Neural cell (in vitro differentiated cells): ENCODE data around the gene NEK2. TPM values are rescaled to one million over a fixed set of nuclear protein-coding genes. Genes with fewer than 3 reads are reported as not detected.

Experiments
- H2AFZ ChIP-seq: fragments of 200-600, 300-800 bp; sonication (generic), shearing (Covaris generic); 2 replicates; pipeline ENCODE4 v1.6.0; 2014; ENCODE audit warnings: low read depth, mild to moderate bottlenecking, antibody characterized with exemption, low read length, moderate library complexity
- H3F3A ChIP-seq: fragments of 200-600 bp; shearing (Covaris generic); 2 replicates; pipeline ENCODE4 v1.6.1; 2016; ENCODE audit warnings: mild to moderate bottlenecking, moderate library complexity, mixed read lengths, antibody characterized with exemption, low read length; ENCODE audit not compliant: insufficient read depth, poor library complexity, severe bottlenecking
- H3K27ac ChIP-seq: fragments of 200-600, 300-800 bp; sonication (generic), shearing (Covaris generic); 2 replicates; pipeline ENCODE4 v1.5.1; 2014; ENCODE audit warnings: mild to moderate bottlenecking, low read length, moderate library complexity
- H3K27me3 ChIP-seq: fragments of 300-800, 200-600 bp; sonication (generic), shearing (Covaris generic); 2 replicates; pipeline ENCODE4 v1.6.0; 2014; ENCODE audit warnings: mild to moderate bottlenecking, low read depth, low read length, moderate library complexity; ENCODE audit not compliant: insufficient read depth
- H3K36me3 ChIP-seq: fragments of 300-800, 200-600 bp; sonication (generic), shearing (Covaris generic); 2 replicates; pipeline ENCODE4 v1.5.1; 2014; ENCODE audit warnings: mild to moderate bottlenecking, antibody characterized with exemption, low read length, moderate library complexity; ENCODE audit not compliant: insufficient read depth
- H3K4me2 ChIP-seq: fragments of 300-800, 200-600 bp; sonication (generic), shearing (Covaris generic); 2 replicates; pipeline ENCODE4 v1.6.0; 2014; ENCODE audit warnings: mild to moderate bottlenecking, low read length
- H3K4me3 ChIP-seq: fragments of 300-800, 200-600 bp; sonication (generic), shearing (Covaris generic); 2 replicates; pipeline ENCODE4 v1.5.1; 2014; ENCODE audit warnings: mild to moderate bottlenecking, low read length, moderate library complexity
- H3K79me2 ChIP-seq: fragments of 200-600 bp; shearing (Covaris generic); replicated peaks from 2 replicates; pipeline ENCODE4 v1.6.0; 2014; ENCODE audit warnings: mild to moderate bottlenecking, low read length, moderate library complexity; ENCODE audit not compliant: insufficient read depth
- H3K9ac ChIP-seq: fragments of 300-800, 200-600 bp; sonication (generic), shearing (Covaris generic); 2 replicates; pipeline ENCODE4 v1.6.1; 2016; ENCODE audit warnings: mild to moderate bottlenecking, low read length, mixed read lengths
- H3K9me2 ChIP-seq: fragments of 200-600 bp; shearing (Covaris generic); 2 replicates; pipeline ENCODE4 v1.6.1; 2016; ENCODE audit warnings: mild to moderate bottlenecking, low read length, mixed read lengths; ENCODE audit not compliant: insufficient read depth
- H3K9me3 ChIP-seq: fragments of 200-600, 300-800 bp; sonication (generic), shearing (Covaris generic); 2 replicates; pipeline ENCODE4 v1.6.1; 2016; ENCODE audit warnings: mild to moderate bottlenecking, mixed run types, low read length, moderate library complexity, mixed read lengths
- H4K20me1 ChIP-seq: fragments of 200-600 bp; shearing (Covaris generic); 2 replicates; pipeline ENCODE4 v1.6.1; 2016; ENCODE audit warnings: mild to moderate bottlenecking, mixed run types; ENCODE audit not compliant: insufficient read depth
- CTCF ChIP-seq: fragments of 450-650 bp; IDR thresholded peaks from 2 replicates; pipeline ENCODE4 v1.5.1; 2014; ENCODE audit warnings: antibody characterized with exemption, mild to moderate bottlenecking, moderate library complexity; ENCODE audit not compliant: poor library complexity, severe bottlenecking
- EP300 ChIP-seq: fragments of 450-650 bp; conservative IDR thresholded peaks from 2 replicates; pipeline ENCODE4 v1.6.1; 2014; ENCODE audit warnings: antibody characterized with exemption, mild to moderate bottlenecking, moderate library complexity; ENCODE audit not compliant: poor library complexity, severe bottlenecking
- EZH2 ChIP-seq: fragments of 200-600, 300-800 bp; shearing (Covaris generic), sonication (generic); IDR thresholded peaks from 2 replicates; pipeline ENCODE4 v1.6.1; 2014; ENCODE audit warnings: antibody characterized with exemption, low read length, borderline replicate concordance, mild to moderate bottlenecking; ENCODE audit not compliant: insufficient read depth, poor library complexity, severe bottlenecking
- MXI1 ChIP-seq: fragments of 450-650 bp; conservative IDR thresholded peaks from 2 replicates; pipeline ENCODE4 v1.6.1; 2014; ENCODE audit warnings: antibody characterized with exemption, mild to moderate bottlenecking; ENCODE audit not compliant: poor library complexity, severe bottlenecking
- POLR2AphosphoS5 ChIP-seq: IDR thresholded peaks from 2 replicates; pipeline ENCODE4 v1.6.1; 2012
- RAD21 ChIP-seq: fragments of 450-650 bp; conservative IDR thresholded peaks from 2 replicates; pipeline ENCODE4 v1.6.1; 2014; ENCODE audit warnings: antibody characterized with exemption, mild to moderate bottlenecking, moderate library complexity
- REST ChIP-seq: IDR thresholded peaks from 2 replicates; pipeline ENCODE4 v1.6.1; 2012; ENCODE audit warnings: borderline replicate concordance
- SMC3 ChIP-seq: fragments of 450-650 bp; conservative IDR thresholded peaks from 2 replicates; pipeline ENCODE4 v1.6.1; 2014; ENCODE audit warnings: antibody characterized with exemption, mild to moderate bottlenecking, moderate library complexity; ENCODE audit not compliant: poor library complexity
- TAF1 ChIP-seq: IDR thresholded peaks from 2 replicates; pipeline ENCODE4 v1.6.1; 2012; ENCODE audit warnings: low read depth
- polyA plus RNA-seq: library from polyadenylated mRNA; depleted of rRNA; stranded (reverse); fragments of >200 nt; gene quantifications from 2 replicates; pipeline ENCODE4 v1.2.3, GENCODE V29; 2014

Gene NEK2
- polyA plus RNA-seq, 1 donor from 2014 or later, result 0.98 TPM

GRCh38 chr1:211684791-211685190, 9.4 kb upstream of the NEK2 start:
- Histone ChIP-seq H4K20me1 (no peaks in the 10 kb centered on the region), H3K27ac (no peak overlapping the region), H3K79me2 (no peaks in the 10 kb centered on the region), H3K9me2 (no peaks in the 10 kb centered on the region), H3F3A (no peaks in the 10 kb centered on the region), H3K9me3 (no peaks in the 10 kb centered on the region), H3K4me2 (no peak overlapping the region), H3K36me3 (no peaks in the 10 kb centered on the region), H3K4me3 (no peak overlapping the region), H3K27me3 (no peaks in the 10 kb centered on the region), H2AFZ (no peak overlapping the region), H3K9ac (no peak overlapping the region)
- TF ChIP-seq CTCF (no peak), SMC3 (no peak), MXI1 (no peak), POLR2AphosphoS5 (no peak), RAD21 (no peak), TAF1 (no peak), EZH2 (no peak), REST (no peak), EP300 (no peak)

GRCh38 chr1:211684331-211684730, 8.9 kb upstream of the NEK2 start:
- Histone ChIP-seq H3K9ac (no peak overlapping the region), H2AFZ (no peak overlapping the region), H3K36me3 (no peaks in the 10 kb centered on the region), H3K4me2 (no peak overlapping the region), H4K20me1 (no peaks in the 10 kb centered on the region), H3K9me2 (no peaks in the 10 kb centered on the region), H3K27ac (no peak overlapping the region), H3K27me3 (no peaks in the 10 kb centered on the region), H3K79me2 (no peaks in the 10 kb centered on the region), H3K9me3 (no peaks in the 10 kb centered on the region), H3F3A (no peaks in the 10 kb centered on the region), H3K4me3 (no peak overlapping the region)
- no peak for TF ChIP-seq RAD21
- TF ChIP-seq REST, result no peak
- TF ChIP-seq SMC3, result no peak
- TF ChIP-seq EZH2, result no peak
- TF ChIP-seq MXI1, result no peak
- no peak for TF ChIP-seq CTCF
- no peak for TF ChIP-seq TAF1
- TF ChIP-seq POLR2AphosphoS5, result no peak
- no peak for TF ChIP-seq EP300
